ENCODE data around the gene MED23. TPM values are rescaled to one million over a fixed set of nuclear protein-coding genes. Genes with fewer than 3 reads are reported as not detected.

Gene MED23
- total RNA-seq, 2 donors from 2014 or later, result 10.5 to 11.7 TPM

GRCh38 chr6:131597446-131597845 lies 30.6 kb downstream of the MED23 start:
- Histone ChIP-seq H3K27ac (no peak overlapping the region), H3K36me3 (peaks cover 87% of the 10 kb centered on the region), H3K9me3 (no peaks in the 10 kb centered on the region), H3K4me1 (no peaks in the 10 kb centered on the region), H3K4me3 (no peak overlapping the region), H3K27me3 (no peaks in the 10 kb centered on the region)
- TF ChIP-seq CTCF (IDR thresholded peaks at IDR 0.05), result peak in 1 of 2 donors; percentile 24
- DNase-seq (ENCODE audit: low spot score), result no peak

- no peak overlapping the region for H3K27ac ChIP-seq
- DNase-seq (ENCODE audit: low spot score), result no peak
- H3K27me3 ChIP-seq, result no peaks in the 10 kb centered on the region
- no peaks in the 10 kb centered on the region for H3K9me3 ChIP-seq
- H3K4me3 ChIP-seq, result no peak overlapping the region
- H3K36me3 ChIP-seq, result peaks cover 96% of the 10 kb centered on the region
- TF ChIP-seq CTCF (IDR thresholded peaks at IDR 0.05), result no peak
- no peaks in the 10 kb centered on the region for H3K4me1 ChIP-seq
These were observed 34.0 kb downstream of the MED23 start for GRCh38 chr6:131594074-131594473.

GRCh38 chr6:131592935-131593334 lies 35.1 kb downstream of the MED23 start:
- H3K27ac ChIP-seq, result no peak overlapping the region
- no peaks in the 10 kb centered on the region for H3K27me3 ChIP-seq
- no peaks in the 10 kb centered on the region for H3K4me1 ChIP-seq
- no peaks in the 10 kb centered on the region for H3K9me3 ChIP-seq
- no peak overlapping the region for H3K4me3 ChIP-seq
- no peak for TF ChIP-seq CTCF (IDR thresholded peaks at IDR 0.05)
- H3K36me3 ChIP-seq, result peaks cover 96% of the 10 kb centered on the region
- DNase-seq (ENCODE audit: low spot score), result no peak

GRCh38 chr6:131588643-131589042 lies 39.4 kb downstream of the MED23 start:
- Histone ChIP-seq H3K9me3 (no peaks in the 10 kb centered on the region), H3K4me3 (no peak overlapping the region), H3K27ac (no peak overlapping the region), H3K36me3 (peaks cover 87% of the 10 kb centered on the region), H3K4me1 (no peaks in the 10 kb centered on the region), H3K27me3 (no peaks in the 10 kb centered on the region)
- no peak for DNase-seq (ENCODE audit: low spot score)
- TF ChIP-seq CTCF (IDR thresholded peaks at IDR 0.05), result no peak

- Histone ChIP-seq H3K9me3 (no peaks in the 10 kb centered on the region), H3K4me3 (no peak overlapping the region), H3K27me3 (no peaks in the 10 kb centered on the region), H3K4me1 (no peaks in the 10 kb centered on the region), H3K36me3 (peaks cover 86% of the 10 kb centered on the region), H3K27ac (no peak overlapping the region)
- no peak for TF ChIP-seq CTCF (IDR thresholded peaks at IDR 0.05)
- no peak for DNase-seq (ENCODE audit: low spot score)
These were observed 40.1 kb downstream of the MED23 start for GRCh38 chr6:131587909-131588308.

- no peak for TF ChIP-seq CTCF (IDR thresholded peaks at IDR 0.05)
- no peak overlapping the region for H3K27ac ChIP-seq
- no peaks in the 10 kb centered on the region for H3K4me1 ChIP-seq
- H3K36me3 ChIP-seq, result peaks cover 81% of the 10 kb centered on the region
- H3K4me3 ChIP-seq, result no peak overlapping the region
- no peaks in the 10 kb centered on the region for H3K9me3 ChIP-seq
- no peaks in the 10 kb centered on the region for H3K27me3 ChIP-seq
- DNase-seq (ENCODE audit: low spot score), result no peak
These were observed 41.5 kb downstream of the MED23 start for GRCh38 chr6:131586543-131586942.

All from right atrium auricular region (tissue), 2 donors.